ENCODE measurements around the gene PLEKHA1. TPM values are rescaled to one million over a fixed set of nuclear protein-coding genes. Genes with fewer than 3 reads are reported as not detected.

PLEKHA1 gene
- total RNA-seq, 1 donor from 2014 or later, result 7.8 TPM

DNA sequence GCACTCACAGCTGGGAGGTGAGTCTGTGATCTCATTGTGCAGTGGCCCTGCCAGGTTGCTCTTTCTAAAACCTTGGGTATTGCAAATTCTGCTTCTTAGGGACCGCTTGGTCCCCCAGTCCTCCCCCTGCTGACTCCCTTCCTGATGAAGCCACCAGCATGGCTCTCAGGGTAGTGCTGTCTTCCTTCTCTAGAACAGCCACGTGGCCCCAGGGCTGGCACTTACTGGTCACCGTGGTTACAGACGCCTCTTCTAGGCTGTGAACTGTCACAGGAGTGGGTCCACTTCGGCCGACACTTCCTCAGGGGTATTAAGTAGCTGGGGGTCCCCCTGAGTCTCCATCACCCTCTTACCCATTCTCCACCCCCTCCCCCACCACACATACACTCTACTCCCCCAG lies 84.2 kb downstream of the PLEKHA1 start:
- intact Hi-C loops (cut with micrococcal nuclease), result no loop called here

DNA sequence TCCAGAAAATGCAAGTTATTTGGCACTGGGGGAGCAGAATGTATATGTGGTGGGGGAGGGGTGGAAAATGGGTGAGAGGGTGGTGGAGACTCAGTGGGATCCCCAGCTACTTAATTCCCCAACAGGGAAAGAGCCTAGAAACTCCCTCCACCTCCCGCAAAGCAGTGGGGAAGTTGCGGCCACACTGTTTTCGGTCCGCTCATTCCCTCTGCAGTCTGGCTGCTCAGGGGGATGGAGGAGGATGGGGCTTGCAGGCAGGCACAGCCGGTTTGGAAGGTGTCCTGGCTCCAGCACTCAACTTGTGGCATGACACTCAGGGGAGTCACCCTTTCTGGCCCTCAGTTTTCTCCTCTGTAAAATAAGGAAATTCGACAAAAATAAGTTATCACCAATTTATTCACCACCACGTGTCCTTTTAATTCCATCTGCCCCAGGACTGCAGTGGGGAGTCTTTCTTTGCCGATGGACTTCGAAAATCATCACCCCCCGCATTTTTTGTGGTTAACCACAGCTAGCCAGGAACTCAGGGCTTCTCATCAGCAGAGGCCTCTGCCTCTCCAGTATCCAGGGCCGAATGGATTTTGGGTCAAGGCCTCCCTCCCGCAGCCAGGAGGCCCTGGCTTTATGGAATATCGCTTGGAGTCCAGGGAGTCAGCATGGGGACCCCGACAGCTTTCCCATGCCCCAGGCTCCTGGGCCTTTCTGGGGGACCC lies 85.2 kb downstream of the PLEKHA1 start:
- intact Hi-C loops (cut with micrococcal nuclease), result no loop called here

DNA sequence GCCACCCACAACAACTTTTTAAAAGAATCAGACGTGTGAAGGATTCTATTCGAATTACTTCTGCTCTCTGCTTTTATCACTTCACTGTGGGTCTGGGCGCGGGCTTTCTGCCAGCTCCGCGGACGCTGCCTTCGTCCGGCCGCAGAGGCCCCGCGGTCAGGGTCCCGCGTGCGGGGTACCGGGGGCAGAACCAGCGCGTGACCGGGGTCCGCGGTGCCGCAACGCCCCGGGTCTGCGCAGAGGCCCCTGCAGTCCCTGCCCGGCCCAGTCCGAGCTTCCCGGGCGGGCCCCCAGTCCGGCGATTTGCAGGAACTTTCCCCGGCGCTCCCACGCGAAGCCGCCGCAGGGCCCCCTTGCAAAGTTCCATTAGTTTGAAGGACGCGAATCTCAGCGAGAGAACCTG lies 86.4 kb downstream of the PLEKHA1 start:
- intact Hi-C loops (cut with micrococcal nuclease), result no loop called here

DNA sequence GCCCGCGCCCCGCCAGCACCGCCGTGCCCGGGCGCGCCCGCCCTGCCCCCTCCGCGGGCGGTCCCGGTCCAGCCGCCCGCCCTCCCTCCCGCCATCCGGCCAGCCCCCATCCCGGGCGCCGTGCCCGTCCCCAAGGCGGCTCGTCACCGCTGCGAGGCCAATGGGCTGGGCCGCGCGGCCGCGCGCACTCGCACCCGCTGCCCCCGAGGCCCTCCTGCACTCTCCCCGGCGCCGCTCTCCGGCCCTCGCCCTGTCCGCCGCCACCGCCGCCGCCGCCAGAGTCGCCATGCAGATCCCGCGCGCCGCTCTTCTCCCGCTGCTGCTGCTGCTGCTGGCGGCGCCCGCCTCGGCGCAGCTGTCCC lies 86.8 kb downstream of the PLEKHA1 start, which contains the start of gene HTRA1:
Gene HTRA1, plus strand, starts transcription at position 187 of the 362 bp plus-strand sequence. Its CDS starts 100 bp downstream, at position 287.
- intact Hi-C loops (cut with micrococcal nuclease), result no loop called here

DNA sequence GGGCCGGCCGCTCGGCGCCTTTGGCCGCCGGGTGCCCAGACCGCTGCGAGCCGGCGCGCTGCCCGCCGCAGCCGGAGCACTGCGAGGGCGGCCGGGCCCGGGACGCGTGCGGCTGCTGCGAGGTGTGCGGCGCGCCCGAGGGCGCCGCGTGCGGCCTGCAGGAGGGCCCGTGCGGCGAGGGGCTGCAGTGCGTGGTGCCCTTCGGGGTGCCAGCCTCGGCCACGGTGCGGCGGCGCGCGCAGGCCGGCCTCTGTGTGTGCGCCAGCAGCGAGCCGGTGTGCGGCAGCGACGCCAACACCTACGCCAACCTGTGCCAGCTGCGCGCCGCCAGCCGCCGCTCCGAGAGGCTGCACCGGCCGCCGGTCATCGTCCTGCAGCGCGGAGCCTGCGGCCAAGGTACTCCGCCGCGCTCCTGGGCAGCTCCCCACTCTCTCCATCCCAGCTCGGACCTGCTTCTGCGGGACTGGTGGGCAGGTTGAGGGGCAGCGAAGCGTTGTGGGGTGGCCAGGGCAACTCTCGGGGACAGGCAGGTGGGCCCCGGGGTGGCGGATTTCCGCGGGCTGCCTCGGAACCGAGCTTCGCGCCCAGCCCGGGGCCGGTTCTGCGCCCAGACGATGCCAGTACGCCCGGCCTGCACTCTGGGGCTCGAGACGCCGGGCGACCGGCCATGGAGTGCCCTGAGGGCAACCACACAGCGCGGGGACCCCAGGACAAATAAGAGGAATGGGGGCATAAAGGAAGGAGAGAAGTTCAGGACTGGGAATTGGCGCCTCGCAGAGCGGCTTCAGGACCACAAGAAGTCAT lies 87.4 kb downstream of the PLEKHA1 start:
- intact Hi-C loops (cut with micrococcal nuclease), result no loop called here

DNA sequence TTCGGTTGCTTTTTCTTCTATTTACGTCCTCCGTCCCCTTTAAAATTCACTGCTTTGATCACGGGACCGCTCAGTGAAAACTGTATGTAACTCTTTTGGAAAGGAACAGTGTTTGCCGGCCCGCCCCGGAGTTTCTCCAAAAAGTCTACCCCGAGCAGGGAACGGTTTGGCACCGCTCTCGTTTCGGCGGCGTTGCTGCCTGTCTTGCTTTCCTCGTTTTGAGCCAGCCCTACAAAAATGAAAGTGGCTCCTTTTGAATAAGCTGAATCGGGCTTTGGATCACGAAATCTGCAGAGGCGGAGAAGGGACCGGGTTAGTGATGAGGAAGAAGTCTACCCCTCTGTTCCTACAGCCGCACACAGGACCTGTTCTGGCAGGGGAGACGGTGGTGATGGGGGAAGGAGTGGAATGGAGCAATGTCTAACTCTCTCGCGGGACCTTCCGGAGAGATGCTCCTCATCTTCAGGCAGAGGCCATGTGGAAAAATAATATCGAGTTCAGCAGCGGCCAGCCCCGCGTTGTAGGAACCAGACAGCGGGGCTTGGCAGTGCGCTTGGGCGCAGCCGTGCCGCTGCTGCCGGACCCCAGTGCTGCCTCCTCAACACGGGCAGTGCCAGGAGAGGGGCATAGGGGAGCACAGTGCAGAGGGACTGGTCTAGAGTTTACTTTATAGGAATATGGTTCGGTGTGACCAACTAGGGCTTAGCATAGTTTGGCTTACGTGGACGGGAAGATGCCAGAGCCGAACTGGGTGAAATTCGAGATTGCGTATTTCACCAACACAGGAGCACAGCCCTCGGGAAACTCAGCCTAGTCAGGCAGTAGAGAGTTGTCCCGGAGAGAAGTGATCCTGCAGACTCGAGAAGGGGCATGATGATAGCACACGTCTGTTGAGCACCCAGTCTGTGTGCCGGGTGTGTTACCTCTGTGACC lies 88.3 kb downstream of the PLEKHA1 start:
- intact Hi-C loops (cut with micrococcal nuclease), result no loop called here

DNA sequence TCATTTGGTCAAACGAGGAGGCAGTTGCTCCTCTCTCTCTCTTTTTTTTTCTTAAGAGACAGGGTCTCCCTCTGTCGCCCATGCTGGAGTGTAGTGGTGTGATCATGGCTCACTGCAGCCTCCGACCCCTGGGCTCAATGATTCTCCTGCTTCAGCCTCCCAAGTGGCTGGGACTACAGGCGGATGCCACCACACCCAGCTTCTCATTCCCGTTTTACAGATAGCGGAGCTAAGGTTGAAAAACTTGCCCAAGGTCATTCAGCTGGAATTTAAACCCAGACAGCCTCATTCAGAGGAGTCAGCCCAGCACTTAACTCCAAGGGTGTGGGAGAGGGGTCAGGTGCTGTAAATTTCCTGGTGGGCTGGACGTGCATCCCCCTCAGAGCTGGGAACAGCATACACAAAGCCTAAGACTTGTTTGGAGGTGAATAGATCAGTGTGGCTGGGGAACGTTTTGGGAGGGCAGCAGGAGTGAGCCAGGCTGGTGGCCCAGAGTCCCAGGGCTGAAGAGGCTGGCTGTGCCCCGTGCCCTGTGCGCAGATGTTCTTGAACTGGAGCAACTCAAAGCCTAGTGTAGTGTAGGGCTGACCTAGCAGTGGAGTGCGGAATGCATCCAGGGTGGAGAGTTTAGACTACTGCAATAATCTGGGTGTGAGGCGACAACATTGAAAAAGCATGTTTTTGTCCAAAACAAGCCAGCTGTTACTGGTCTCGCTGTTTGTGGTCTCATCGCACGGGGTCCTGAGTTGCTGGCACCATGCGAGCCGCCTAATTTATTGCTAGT lies 89.2 kb downstream of the PLEKHA1 start:
- intact Hi-C loops (cut with micrococcal nuclease), result no loop called here

DNA sequence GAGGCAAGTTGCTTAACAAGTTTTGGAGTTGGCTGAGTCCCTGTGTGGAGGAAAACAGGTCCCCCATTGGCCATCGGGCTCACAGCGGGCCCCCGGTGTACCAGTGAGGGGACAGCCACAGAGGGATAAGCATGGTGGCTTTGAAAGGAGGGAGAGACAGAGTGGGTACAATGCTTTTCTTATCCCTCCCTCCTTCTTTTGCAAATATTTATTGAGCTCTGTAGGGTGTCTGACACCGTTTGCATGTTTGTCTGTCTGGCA lies 89.7 kb downstream of the PLEKHA1 start:
- intact Hi-C loops (cut with micrococcal nuclease), result no loop called here

DNA sequence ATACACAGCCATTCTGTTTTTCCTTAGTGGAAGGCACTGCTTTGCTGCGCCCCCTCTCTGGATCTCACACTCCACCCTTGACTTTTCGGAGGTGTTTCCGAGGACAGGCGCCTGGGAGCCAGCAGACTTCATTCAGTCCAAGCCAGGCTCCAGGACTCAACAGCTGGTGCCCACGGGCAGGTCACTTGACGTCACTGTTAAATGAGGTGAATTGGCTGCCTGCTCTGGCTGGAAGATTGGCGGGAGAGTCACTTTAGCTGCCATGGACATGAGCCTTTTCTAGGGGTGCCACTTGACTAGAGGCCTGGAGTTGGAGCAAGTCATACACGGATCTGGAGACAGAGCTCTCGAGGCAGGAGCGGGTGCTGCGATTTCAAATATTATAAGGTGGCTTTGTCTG lies 90.1 kb downstream of the PLEKHA1 start:
- intact Hi-C loops (cut with micrococcal nuclease), result no loop called here

DNA sequence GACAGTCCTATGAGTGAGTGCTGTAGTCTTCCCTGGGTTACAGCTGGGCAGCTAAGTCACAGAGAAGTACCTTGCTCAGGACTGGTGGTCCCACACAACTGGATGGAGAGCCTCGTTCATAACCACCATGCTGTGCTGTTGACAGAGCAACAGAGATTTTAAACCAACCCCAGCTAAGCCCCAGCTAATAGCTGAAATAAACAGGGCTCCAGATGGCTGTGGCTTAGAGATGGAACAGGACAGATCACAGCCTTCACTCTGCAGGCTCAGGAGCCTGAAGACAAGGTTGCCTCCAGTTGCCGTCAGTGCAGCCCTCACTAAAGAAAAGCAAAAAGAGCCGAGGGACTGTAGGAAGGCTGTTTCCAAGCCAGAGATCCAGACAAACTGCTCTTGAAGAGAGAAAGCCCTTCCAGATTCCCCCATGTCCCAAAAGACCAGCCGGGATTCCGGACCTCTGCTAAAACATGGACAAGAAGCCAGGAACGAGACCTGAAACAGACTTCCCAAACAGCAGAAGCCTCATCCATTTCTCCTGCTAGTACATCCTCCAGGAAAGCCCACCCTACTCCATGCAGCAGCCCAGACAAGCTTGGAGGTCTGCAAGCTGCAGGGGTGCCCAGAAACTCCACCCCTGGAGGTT lies 91.0 kb downstream of the PLEKHA1 start:
- intact Hi-C loops (cut with micrococcal nuclease), result no loop called here

DNA sequence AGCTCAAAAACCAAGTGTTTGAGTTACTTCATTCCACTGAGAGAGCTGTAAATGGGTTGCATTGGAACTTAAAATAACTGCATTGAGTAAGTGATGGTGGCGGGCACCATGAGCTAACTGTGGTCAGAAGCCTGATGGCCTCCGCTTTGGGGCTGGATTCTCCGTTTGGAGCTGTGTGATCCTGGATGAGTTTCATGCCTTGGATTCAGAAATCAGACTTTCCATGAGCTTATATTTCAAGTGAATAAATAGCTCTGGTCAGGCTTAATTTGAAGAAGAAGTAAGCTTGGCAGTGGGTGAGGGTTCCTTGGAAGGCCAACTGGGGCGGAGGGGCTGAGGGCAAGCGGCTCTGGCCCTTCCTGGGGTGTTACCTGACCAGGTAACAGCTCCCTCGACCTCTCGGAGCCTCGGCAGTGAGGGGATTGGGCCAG lies 92.5 kb downstream of the PLEKHA1 start:
- intact Hi-C loops (cut with micrococcal nuclease), result no loop called here

DNA sequence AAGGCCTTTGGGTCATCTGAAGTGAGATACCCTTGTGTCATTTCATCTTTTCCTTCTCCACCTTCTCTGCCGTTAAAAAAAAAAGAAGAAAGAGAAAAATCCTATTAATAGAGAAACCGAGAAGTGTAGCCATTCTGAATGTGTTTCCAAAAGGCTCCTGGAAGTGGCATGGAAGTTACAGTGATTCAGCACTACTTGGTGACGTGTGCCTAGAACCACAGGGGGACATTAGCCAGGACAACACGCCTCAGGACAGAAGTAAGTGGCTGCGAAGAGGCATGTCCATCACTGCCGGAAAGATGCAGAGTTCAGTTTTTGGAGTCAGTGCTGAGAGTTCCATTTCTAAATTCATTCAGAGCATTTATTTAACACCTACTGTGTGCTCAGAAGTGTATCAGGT lies 93.2 kb downstream of the PLEKHA1 start:
- intact Hi-C loops (cut with micrococcal nuclease), result no loop called here

DNA sequence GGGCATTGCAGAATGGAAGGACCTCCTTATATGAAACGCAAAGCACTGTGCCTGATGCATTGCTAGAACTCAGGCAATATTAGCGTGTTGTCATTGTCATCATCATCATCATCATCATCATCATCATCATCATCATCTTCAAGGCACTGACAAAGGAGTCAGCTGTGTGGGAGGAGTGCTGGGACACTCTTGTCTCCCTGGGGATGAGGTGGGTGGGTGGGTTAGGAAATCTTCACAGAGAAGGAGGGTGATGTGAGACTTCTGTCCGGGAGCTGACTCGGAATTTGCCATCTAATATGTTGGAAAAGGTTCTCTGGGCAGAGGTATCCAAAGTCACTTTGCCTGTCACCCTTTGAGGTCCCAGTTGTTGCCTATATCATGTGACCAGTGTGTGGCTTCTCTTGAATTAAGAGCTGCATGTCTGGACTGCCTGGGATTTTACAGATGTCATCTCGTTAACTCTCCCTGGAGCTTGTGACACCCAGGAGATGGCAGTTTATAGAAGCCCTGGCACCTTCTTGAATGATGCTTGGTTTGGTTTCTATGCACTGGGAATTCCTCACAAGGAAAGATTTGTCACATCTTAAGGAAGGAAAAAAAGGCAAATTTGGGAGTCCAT lies 93.9 kb downstream of the PLEKHA1 start:
- intact Hi-C loops (cut with micrococcal nuclease), result no loop called here

DNA sequence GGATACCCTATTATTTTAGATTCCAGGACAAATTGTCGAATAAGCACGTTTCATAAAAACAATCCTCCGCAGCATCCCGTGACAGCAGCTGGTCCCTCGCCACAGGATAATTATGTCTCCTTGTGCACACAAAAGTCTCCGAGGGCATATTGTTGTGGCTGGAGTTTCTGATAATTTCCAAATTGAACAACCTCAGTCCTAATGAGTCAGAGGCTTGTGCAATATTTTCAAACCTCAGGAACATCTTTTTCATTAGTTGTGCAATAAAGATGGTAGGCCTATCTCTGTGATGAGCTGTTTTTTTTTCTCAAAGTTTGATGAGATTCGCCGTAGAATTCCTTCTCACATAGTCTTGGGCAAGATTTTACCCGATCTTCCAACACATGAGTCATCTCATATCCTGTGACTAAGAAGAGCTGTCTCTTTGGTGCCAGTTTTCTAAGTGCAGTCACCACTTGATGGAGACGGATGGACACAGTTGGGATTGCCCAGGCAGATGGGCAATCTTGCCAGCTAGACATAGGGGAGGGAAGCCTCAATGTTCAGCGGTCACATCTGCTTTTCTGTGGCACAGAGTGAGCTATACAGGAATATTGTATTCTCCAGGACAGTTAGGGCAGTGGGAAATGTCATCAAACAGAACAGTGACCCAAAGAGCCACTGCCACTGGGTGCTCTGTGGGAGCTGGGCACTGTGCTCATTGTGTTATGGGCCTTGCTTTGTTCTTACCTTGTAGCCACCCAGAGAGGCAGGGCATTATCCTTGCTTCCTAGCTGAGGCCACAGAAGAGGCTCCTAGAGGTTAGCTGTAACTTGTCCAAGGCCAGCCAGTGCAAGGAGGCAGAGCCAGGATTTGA lies 94.6 kb downstream of the PLEKHA1 start:
- intact Hi-C loops (cut with micrococcal nuclease), result no loop called here

DNA sequence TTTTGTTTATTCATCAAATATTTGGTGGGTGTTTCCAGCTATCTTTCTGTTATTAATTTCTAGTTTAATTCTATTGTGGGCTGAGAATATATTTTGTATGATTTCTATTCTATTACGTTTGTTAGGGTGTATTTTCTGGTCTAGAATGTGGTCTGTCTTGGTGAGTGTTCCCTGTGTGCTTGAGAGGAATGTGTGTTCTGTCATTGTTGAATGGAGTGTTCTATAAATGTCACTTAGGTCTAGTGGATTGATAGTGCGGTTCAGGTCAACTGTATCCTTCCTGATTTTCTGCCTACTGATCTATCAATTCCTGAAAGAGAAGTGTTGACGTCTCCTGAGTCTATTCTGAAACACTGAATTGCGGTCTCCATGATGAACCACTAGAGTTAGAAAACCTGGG lies 95.3 kb downstream of the PLEKHA1 start:
- intact Hi-C loops (cut with micrococcal nuclease), result no loop called here

DNA sequence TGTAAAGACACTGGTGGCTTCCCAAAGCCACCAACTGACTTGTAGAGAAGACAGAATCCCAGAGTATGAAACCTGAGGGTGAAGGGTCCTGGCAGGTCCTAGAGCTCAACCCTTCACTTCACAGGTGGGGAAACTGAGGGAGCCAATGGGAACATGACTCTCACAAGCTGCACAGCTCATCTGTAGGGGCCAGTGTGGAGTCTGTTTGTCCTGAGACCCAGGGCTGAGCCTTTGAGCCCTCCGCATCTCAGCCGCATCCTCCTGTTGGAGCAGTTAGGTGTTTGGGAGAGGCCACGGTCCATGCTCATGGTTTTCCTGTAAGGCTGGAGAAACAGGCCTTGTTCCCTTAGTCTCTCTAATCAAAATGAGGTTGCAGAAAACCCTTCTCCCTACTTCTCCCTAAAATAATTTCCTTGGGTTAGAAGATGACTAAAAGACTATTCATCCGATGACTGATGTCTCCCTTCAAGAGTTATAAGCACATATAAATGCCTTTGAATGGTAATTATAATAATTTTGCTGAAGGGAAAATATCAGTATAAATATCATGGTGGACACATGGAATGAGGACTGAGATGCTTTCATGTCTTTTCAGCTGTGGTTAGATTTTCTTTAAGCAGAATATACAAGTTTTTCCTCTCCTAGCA lies 97.1 kb downstream of the PLEKHA1 start:
- intact Hi-C loops (cut with micrococcal nuclease), result no loop called here

DNA sequence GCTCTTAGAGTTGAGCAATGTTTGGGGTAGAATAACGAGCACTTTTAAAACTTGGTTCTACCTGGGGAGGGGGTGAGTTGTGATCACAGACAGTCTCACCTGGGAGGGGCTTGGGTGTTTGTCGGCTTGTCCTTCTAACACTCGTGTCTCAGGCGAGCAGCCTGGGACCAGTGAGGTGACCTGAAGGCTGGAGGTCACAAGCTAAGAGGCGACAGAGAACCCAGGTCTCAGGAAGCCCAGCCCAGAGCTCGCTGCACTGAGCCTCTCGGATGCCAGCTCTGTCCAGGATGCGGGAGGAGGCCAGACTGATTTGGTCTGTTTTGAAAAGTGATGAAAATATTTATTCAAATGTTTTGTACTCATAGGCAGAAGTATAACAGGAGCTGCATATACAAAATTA lies 98.6 kb downstream of the PLEKHA1 start:
- intact Hi-C loops (cut with micrococcal nuclease), result no loop called here

DNA sequence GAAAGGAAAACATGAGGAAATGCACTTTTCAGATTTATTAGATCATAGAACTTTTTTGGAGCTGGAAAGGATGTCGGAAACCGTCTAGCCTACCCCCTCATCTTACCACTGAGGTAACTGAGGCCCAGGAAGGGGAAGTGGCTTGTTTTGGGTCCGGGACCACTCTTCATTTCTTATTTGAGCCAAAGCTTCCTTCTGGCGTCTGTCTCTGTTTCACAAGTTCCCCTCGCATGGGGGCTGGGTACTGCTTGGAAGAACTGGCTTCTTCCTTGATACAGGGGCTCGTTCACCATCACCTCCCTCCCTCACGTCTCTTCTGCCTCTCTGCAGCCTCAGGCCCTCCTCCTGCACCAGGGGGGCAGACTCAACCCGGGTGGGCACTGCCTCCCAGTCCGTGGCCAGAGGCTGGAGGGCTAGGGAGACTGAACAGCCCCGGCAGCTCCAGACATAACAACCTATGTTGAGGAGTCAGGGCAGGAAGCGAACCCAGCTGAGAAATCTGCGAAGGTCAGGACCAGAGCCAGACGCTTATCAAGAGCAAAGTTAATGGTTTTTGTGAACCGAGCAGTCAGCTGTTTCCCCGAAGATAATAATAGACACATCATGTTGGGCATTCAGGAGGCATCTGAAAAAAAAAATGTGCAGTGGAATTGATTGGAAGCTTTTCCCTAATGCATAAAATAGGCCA lies 99.8 kb downstream of the PLEKHA1 start:
- intact Hi-C loops (cut with micrococcal nuclease), result no loop called here
